HepG2 (cell line): Measurements from ENCODE around the gene NLRC3. TPM values are rescaled to one million over a fixed set of nuclear protein-coding genes. Genes with fewer than 3 reads are reported as not detected.

Experiments
- AGO2 ChIP-seq: fragments of 200-400 bp; formaldehyde crosslinking; optimal IDR thresholded peaks from 2 replicates; pipeline ENCODE3; 2017; ENCODE audit warnings: mild to moderate bottlenecking, low read depth, low read length, moderate library complexity
- CHCHD3 ChIP-seq: sonication (generic); formaldehyde crosslinking; IDR thresholded peaks from 2 replicates; pipeline ENCODE4 v1.8.0; 2022; ENCODE audit warnings: mild to moderate bottlenecking, missing genetic modification reagents, moderate library complexity
- ESRRA ChIP-seq: sonication (generic); formaldehyde crosslinking; IDR thresholded peaks from 2 replicates; pipeline ENCODE4 v1.5.1; 2020; ENCODE audit warnings: mild to moderate bottlenecking, low read depth, missing genetic modification reagents
- GFI1 ChIP-seq: sonication (generic); formaldehyde crosslinking; IDR thresholded peaks from 2 replicates; pipeline ENCODE4 v1.5.0; 2020; ENCODE audit warnings: missing genetic modification reagents, mild to moderate bottlenecking, borderline replicate concordance
- GLI4 ChIP-seq: sonication (generic); formaldehyde crosslinking; IDR thresholded peaks from 2 replicates; pipeline ENCODE4 v1.5.1; 2020; ENCODE audit warnings: missing genetic modification reagents, mild to moderate bottlenecking, moderate library complexity, borderline replicate concordance
- HNF4A ChIP-seq: sonication (generic); formaldehyde crosslinking; IDR thresholded peaks from 2 replicates; pipeline ENCODE4 v1.4.0; 2020; ENCODE audit warnings: missing genetic modification reagents
- KLF11 ChIP-seq: IDR thresholded peaks from 2 replicates; pipeline ENCODE4 v1.6.1; 2016; ENCODE audit warnings: missing compliant biosample characterization
- PAX8 ChIP-seq: sonication (generic); formaldehyde crosslinking; IDR thresholded peaks from 2 replicates; pipeline ENCODE4 v1.8.0; 2022; ENCODE audit warnings: mild to moderate bottlenecking, missing genetic modification reagents, borderline replicate concordance
- PRDM15 ChIP-seq: sonication (generic); formaldehyde crosslinking; IDR thresholded peaks from 2 replicates; pipeline ENCODE4 v1.4.0; 2020; ENCODE audit warnings: missing genetic modification reagents
- RXRB ChIP-seq: IDR thresholded peaks from 2 replicates; pipeline ENCODE4 v1.6.1; 2016; ENCODE audit warnings: borderline replicate concordance, missing genetic modification reagents, missing compliant biosample characterization
- SALL2 ChIP-seq: sonication (generic); formaldehyde crosslinking; IDR thresholded peaks from 2 replicates; pipeline ENCODE4 v1.8.1; 2023; ENCODE audit warnings: mild to moderate bottlenecking, missing genetic modification reagents, inconsistent platforms
- SSRP1 ChIP-seq: IDR thresholded peaks from 2 replicates; pipeline ENCODE4 v1.6.1; 2016; ENCODE audit warnings: control low read depth
- TCF7L2 ChIP-seq: IDR thresholded peaks from 2 replicates; pipeline ENCODE4 v1.6.1; 2011; ENCODE audit warnings: mild to moderate bottlenecking, low read depth, low read length, moderate library complexity
- TOPORS ChIP-seq: sonication (generic); formaldehyde crosslinking; IDR thresholded peaks from 2 replicates; pipeline ENCODE4 v1.8.0; 2023; ENCODE audit warnings: mild to moderate bottlenecking, missing genetic modification reagents
- U2AF1 ChIP-seq: fragments of 200-400 bp; formaldehyde crosslinking; optimal IDR thresholded peaks from 2 replicates; pipeline ENCODE3; 2017; ENCODE audit warnings: mild to moderate bottlenecking, low read depth, low read length
- ZBTB10 ChIP-seq: sonication (generic); formaldehyde crosslinking; IDR thresholded peaks from 2 replicates; pipeline ENCODE4 v1.4.0; 2020; ENCODE audit warnings: missing genetic modification reagents, borderline replicate concordance
- ZBTB44 ChIP-seq: sonication (generic); formaldehyde crosslinking; IDR thresholded peaks from 2 replicates; pipeline ENCODE4 v1.4.0; 2020; ENCODE audit warnings: missing genetic modification reagents
- ZC3H4 ChIP-seq: sonication (generic); formaldehyde crosslinking; IDR thresholded peaks from 2 replicates; pipeline ENCODE4 v1.4.0; 2020; ENCODE audit warnings: missing genetic modification reagents, borderline replicate concordance
- ZNF34 ChIP-seq: sonication (generic); formaldehyde crosslinking; IDR thresholded peaks from 2 replicates; pipeline ENCODE4 v1.4.0; 2020; ENCODE audit warnings: mild to moderate bottlenecking, missing genetic modification reagents, borderline replicate concordance
- ZNF660 ChIP-seq: sonication (generic); formaldehyde crosslinking; IDR thresholded peaks from 2 replicates; pipeline ENCODE4 v1.5.1; 2020; ENCODE audit warnings: mild to moderate bottlenecking, low read depth, missing genetic modification reagents, borderline replicate concordance
- ZNF782 ChIP-seq: sonication (generic); formaldehyde crosslinking; IDR thresholded peaks from 2 replicates; pipeline ENCODE4 v1.4.0; 2020; ENCODE audit warnings: missing genetic modification reagents, mild to moderate bottlenecking, borderline replicate concordance
- ZNF883 ChIP-seq: sonication (generic); formaldehyde crosslinking; IDR thresholded peaks from 2 replicates; pipeline ENCODE4 v1.5.1; 2020; ENCODE audit warnings: mild to moderate bottlenecking, missing genetic modification reagents; ENCODE audit errors: not compliant biosample characterization
- polyA plus RNA-seq, 8 experiments: library from polyadenylated mRNA; depleted of rRNA in 3 of 8; stranded (reverse) in 7 of 8; unstranded in 1 of 8; fragments of >200 nt; fragmentation: Illumina TruSeq in 4 of 8; extraction: Trizol in 4 of 8; gene quantifications; 2 replicates each; pipeline versions ENCODE4 v1.2.1 to v1.2.3, GENCODE V29; 2011 to 2016; ENCODE audit warnings: low read depth in 4 of 8, missing spikeins in 1 of 8, mixed read lengths in 1 of 8; ENCODE audit not compliant: insufficient read depth in 1 of 8
- total RNA-seq, 5 experiments: library from RNA; depleted of rRNA; stranded (reverse); fragments of >200 nt; fragmentation: Illumina TruSeq; extraction: Trizol; gene quantifications; 2 replicates each; pipeline ENCODE4 v1.2.3, GENCODE V29; 2016; ENCODE audit warnings: low read depth in 1 of 5

The NLRC3 gene
- total and polyA plus RNA-seq, 2 of the 13 experiments (the other 11 are each of a cell fraction or from before 2014, with no cell fraction given), result not detected

- TF ChIP-seq PRDM15 (CRISPR knock-in tag) (peak; percentile 54; the same call in 1 of the 2 replicates), SSRP1 (CRISPR knock-in tag) (no peak), PAX8 (CRISPR knock-in tag) (no peak), KLF11 (CRISPR knock-in tag) (no peak), ZNF782 (CRISPR knock-in tag) (no peak), ZC3H4 (CRISPR knock-in tag) (no peak), U2AF1 (no peak), RXRB (no peak), AGO2 (peak; percentile 62), ZBTB10 (CRISPR knock-in tag) (no peak), ZNF660 (CRISPR knock-in tag) (no peak), HNF4A (no peak), ESRRA (CRISPR knock-in tag) (0 out of 2 replicates have a peak, but pooled peaks have one; percentile 9), TOPORS (CRISPR knock-in tag) (no peak), SALL2 (CRISPR knock-in tag) (no peak; the same call in 1 of the 2 replicates), GLI4 (CRISPR knock-in tag) (no peak), GFI1 (CRISPR knock-in tag) (no peak), TCF7L2 (no peak), ZBTB44 (no peak), CHCHD3 (CRISPR knock-in tag) (no peak), ZNF34 (0 out of 2 replicates have a peak, but pooled peaks have one; percentile 48), ZNF883 (no peak)
Observed at GRCh38 chr16:3611146-3611975, 34.2 kb upstream of the NLRC3 start, which contains the start of gene SLX4 (continued).
